Astrocyte (in vitro differentiated cells and primary cell): ENCODE measurements around the gene OTUB2. TPM values are rescaled to one million over a fixed set of nuclear protein-coding genes. Genes with fewer than 3 reads are reported as not detected.

Source experiments
- DNase-seq: peaks from one replicate; pipeline ENCODE4 v3.0.0-alpha.2; 2010; ENCODE audit warnings: low read depth
- FAIRE-seq: peaks from 2 replicates; lab custom pipeline; 2011; peaks lifted over from hg19 to GRCh38; lab: Jason Lieb, UNC
- H2AFZ ChIP-seq: 2 replicates; pipeline ENCODE4 v1.6.0; 2012; ENCODE audit warnings: low read depth, low read length, inconsistent platforms
- H3K27ac ChIP-seq: 2 replicates; pipeline ENCODE4 v1.5.1; 2011; ENCODE audit warnings: low read depth, low read length, inconsistent platforms
- H3K27me3 ChIP-seq: 2 replicates; pipeline ENCODE4 v1.6.0; 2011; ENCODE audit warnings: low read length, inconsistent platforms; ENCODE audit not compliant: insufficient read depth
- H3K36me3 ChIP-seq: 2 replicates; pipeline ENCODE4 v1.5.1; 2011; ENCODE audit warnings: low read length, inconsistent platforms; ENCODE audit not compliant: insufficient read depth
- H3K4me1 ChIP-seq: 2 replicates; pipeline ENCODE4 v1.5.1; 2011; ENCODE audit warnings: low read length, inconsistent platforms; ENCODE audit not compliant: insufficient read depth
- H3K4me2 ChIP-seq: 2 replicates; pipeline ENCODE4 v1.6.0; 2012; ENCODE audit warnings: low read length, inconsistent platforms
- H3K4me3 ChIP-seq: 2 replicates; pipeline ENCODE4 v1.5.1; 2011; ENCODE audit warnings: low read depth, mild to moderate bottlenecking, low read length, inconsistent platforms; ENCODE audit not compliant: insufficient read depth
- H3K79me2 ChIP-seq: 2 replicates; pipeline ENCODE4 v1.6.0; 2012; ENCODE audit warnings: mild to moderate bottlenecking, low read length, inconsistent platforms; ENCODE audit not compliant: insufficient read depth
- H3K9ac ChIP-seq: 2 replicates; pipeline ENCODE4 v1.6.0; 2012; ENCODE audit warnings: mild to moderate bottlenecking, low read length, inconsistent platforms
- H3K9me3 ChIP-seq: 2 replicates; pipeline ENCODE4 v1.5.1; 2012; ENCODE audit warnings: low read depth, mild to moderate bottlenecking, low read length, inconsistent platforms; ENCODE audit not compliant: insufficient read depth
- H4K20me1 ChIP-seq: 2 replicates; pipeline ENCODE4 v1.6.0; 2012; ENCODE audit warnings: low read length, inconsistent platforms; ENCODE audit not compliant: insufficient read depth
- H3K27ac Mint-ChIP-seq: one replicate; pipeline ENCODE4 v1.8.0; 2021; ENCODE audit warnings: mild to moderate bottlenecking, mixed read lengths; ENCODE audit not compliant: unreplicated experiment
- H3K27me3 Mint-ChIP-seq: one replicate; pipeline ENCODE4 v1.8.0; 2021; ENCODE audit warnings: low read depth, mixed read lengths; ENCODE audit not compliant: unreplicated experiment
- H3K36me3 Mint-ChIP-seq: one replicate; pipeline ENCODE4 v1.8.0; 2021; ENCODE audit warnings: low read depth, mixed read lengths; ENCODE audit not compliant: unreplicated experiment
- H3K4me1 Mint-ChIP-seq: one replicate; pipeline ENCODE4 v1.8.0; 2021; ENCODE audit warnings: low read depth, mixed read lengths; ENCODE audit not compliant: unreplicated experiment
- H3K4me3 Mint-ChIP-seq: one replicate; pipeline ENCODE4 v1.8.0; 2021; ENCODE audit warnings: mild to moderate bottlenecking, moderate library complexity, mixed read lengths; ENCODE audit not compliant: unreplicated experiment
- H3K9me3 Mint-ChIP-seq: one replicate; pipeline ENCODE4 v1.8.0; 2021; ENCODE audit warnings: mild to moderate bottlenecking, mixed read lengths; ENCODE audit not compliant: unreplicated experiment
- EZH2 ChIP-seq: IDR thresholded peaks from 2 replicates; pipeline ENCODE4 v1.6.1; 2012; ENCODE audit warnings: mild to moderate bottlenecking, low read length, inconsistent platforms; ENCODE audit not compliant: insufficient read depth
- total RNA-seq: library from RNA; stranded (reverse); gene quantifications from 2 replicates; pipeline ENCODE4 v1.2.1, GENCODE V29; 2021
- TF ChIP-seq, protein P1 (sequence below): IDR thresholded peaks from 2 replicates; pipeline ENCODE4 v1.5.1; 2011; ENCODE audit warnings: low read depth, mild to moderate bottlenecking, inconsistent platforms, low read length, moderate library complexity; ENCODE audit not compliant: insufficient read depth

The OTUB2 gene
- total RNA-seq, 1 donor from 2014 or later: 3.3 TPM

DNA sequence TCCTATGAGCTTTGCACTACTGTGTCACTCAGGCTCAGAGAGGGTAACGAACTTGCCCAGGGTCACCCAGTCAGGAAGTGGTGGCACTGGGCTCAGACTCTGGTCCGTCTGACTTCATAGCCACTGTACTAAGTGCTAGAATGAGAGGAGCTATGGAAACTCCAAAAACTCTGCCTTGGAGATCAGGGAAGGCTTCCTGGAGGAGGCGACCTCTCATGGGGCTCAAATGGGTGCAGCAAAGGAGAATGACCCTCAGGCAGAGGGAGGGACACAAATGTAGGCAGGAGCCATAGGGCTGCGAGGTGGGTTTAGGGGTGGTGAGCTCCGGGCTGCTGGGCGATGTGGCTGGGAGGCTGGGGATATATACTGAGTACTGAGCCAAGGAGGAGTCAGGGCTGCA is 25.9 kb upstream of the OTUB2 start:
- no peak overlapping the region for H3K4me3 Mint-ChIP-seq
- FAIRE-seq: no peak
- H3K4me1 Mint-ChIP-seq: peaks cover 6% of the 10 kb centered on the region
- H3K36me3 Mint-ChIP-seq: peaks cover 2% of the 10 kb centered on the region
- H3K9me3 ChIP-seq: no peaks in the 10 kb centered on the region
- no peaks in the 10 kb centered on the region for H3K9me3 Mint-ChIP-seq
- no peak overlapping the region for H3K4me2 ChIP-seq
- no peak overlapping the region for H3K27ac Mint-ChIP-seq
- H3K79me2 ChIP-seq: no peaks in the 10 kb centered on the region
- H3K4me3 ChIP-seq: no peak overlapping the region
- DNase-seq: no peak
- H3K4me1 ChIP-seq: peaks cover 4% of the 10 kb centered on the region
- peaks cover 66% of the 10 kb centered on the region for H3K27me3 Mint-ChIP-seq
- H3K36me3 ChIP-seq: no peaks in the 10 kb centered on the region
- TF ChIP-seq EZH2: no peak
- TF ChIP-seq, protein P1, sequence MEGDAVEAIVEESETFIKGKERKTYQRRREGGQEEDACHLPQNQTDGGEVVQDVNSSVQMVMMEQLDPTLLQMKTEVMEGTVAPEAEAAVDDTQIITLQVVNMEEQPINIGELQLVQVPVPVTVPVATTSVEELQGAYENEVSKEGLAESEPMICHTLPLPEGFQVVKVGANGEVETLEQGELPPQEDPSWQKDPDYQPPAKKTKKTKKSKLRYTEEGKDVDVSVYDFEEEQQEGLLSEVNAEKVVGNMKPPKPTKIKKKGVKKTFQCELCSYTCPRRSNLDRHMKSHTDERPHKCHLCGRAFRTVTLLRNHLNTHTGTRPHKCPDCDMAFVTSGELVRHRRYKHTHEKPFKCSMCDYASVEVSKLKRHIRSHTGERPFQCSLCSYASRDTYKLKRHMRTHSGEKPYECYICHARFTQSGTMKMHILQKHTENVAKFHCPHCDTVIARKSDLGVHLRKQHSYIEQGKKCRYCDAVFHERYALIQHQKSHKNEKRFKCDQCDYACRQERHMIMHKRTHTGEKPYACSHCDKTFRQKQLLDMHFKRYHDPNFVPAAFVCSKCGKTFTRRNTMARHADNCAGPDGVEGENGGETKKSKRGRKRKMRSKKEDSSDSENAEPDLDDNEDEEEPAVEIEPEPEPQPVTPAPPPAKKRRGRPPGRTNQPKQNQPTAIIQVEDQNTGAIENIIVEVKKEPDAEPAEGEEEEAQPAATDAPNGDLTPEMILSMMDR: no peak
- H3K27ac ChIP-seq: no peak overlapping the region
- H3K9ac ChIP-seq: no peak overlapping the region
- H4K20me1 ChIP-seq: no peaks in the 10 kb centered on the region
- no peak overlapping the region for H2AFZ ChIP-seq
- H3K27me3 ChIP-seq: peaks cover 17% of the 10 kb centered on the region

DNA sequence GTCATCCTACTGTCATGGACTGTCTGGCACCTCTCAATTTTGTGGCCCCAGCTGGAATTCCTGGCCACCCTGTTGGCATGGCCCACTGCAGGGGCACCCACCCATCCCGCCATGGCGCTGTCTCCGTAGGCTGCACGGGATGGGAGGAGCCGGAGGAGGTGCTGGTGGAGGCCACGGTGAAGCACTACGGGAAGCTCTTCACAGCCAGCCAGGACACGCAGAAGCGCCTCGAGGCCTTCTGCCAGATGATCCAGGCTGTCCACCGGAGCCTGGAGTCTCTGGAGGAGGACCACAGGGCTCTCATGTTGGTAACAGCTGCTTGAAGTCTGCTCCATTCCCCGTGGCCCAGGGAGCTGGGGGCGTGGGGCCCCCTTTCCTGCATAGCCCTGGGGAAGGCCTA is 25.1 kb upstream of the OTUB2 start:
- H3K4me3 ChIP-seq: no peak overlapping the region
- Mint-ChIP-seq H3K36me3 (no peaks in the 10 kb centered on the region), H3K27me3 (peaks cover 64% of the 10 kb centered on the region), H3K4me3 (no peak overlapping the region), H3K4me1 (peaks cover 6% of the 10 kb centered on the region), H3K27ac (no peak overlapping the region), H3K9me3 (no peaks in the 10 kb centered on the region)
- no peaks in the 10 kb centered on the region for H3K9me3 ChIP-seq
- no peaks in the 10 kb centered on the region for H4K20me1 ChIP-seq
- DNase-seq (no peak), FAIRE-seq (no peak)
- H2AFZ ChIP-seq: no peak overlapping the region
- H3K4me2 ChIP-seq: no peak overlapping the region
- peaks cover 17% of the 10 kb centered on the region for H3K27me3 ChIP-seq
- H3K4me1 ChIP-seq: no peaks in the 10 kb centered on the region
- no peaks in the 10 kb centered on the region for H3K36me3 ChIP-seq
- H3K79me2 ChIP-seq: no peaks in the 10 kb centered on the region
- TF ChIP-seq, protein P1: no peak
- no peak overlapping the region for H3K27ac ChIP-seq
- no peak overlapping the region for H3K9ac ChIP-seq

DNA sequence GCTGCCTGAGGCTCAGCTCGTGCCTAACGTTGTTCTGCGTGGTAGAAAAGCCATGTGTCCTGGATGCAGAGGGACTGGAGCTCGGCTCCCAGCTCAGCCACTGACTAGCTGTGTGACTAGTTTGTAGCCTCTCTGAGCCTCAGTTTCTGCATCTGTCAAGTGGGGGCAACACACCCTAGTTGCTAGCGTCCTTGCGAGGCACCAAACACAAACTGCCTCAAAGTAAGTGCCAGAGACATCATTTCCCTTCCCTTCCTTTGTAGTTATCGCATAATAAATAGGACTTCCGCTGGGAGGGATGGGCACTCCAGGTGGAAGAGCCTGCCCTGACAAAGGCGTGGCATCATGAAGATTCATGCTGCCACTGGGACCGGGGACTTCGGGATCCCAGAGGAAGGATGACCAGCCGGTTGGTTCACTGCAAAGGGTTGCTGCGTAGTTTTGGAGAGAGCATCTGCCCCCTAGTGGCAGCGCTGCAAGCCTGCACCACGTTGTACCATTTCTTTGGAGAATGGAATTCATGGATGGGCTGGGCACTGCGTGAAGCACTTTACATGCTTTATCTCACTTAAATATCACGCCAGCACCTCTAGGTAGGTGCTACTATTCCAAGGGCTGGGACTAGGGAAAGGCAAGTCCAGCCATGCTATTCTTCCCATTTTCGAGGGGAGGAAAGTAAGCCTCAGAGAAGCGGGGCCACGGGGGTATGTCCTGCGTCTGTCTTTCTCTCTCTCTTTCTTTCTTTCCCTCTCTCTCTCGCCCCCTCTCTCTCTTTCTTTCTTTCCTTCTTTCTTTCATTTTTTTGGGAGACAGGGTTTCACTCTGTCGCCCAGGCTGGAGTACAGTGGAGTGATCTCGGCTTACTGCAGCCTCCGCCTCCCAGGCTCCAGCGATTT is 24.4 kb upstream of the OTUB2 start:
- Mint-ChIP-seq H3K9me3 (no peaks in the 10 kb centered on the region), H3K4me3 (no peak overlapping the region), H3K27me3 (peaks cover 63% of the 10 kb centered on the region), H3K27ac (no peak overlapping the region), H3K4me1 (peaks cover 6% of the 10 kb centered on the region), H3K36me3 (no peaks in the 10 kb centered on the region)
- peaks cover 17% of the 10 kb centered on the region for H3K27me3 ChIP-seq
- no peak for TF ChIP-seq EZH2
- TF ChIP-seq, protein P1: peak; percentile 98
- H3K36me3 ChIP-seq: no peaks in the 10 kb centered on the region
- H2AFZ ChIP-seq: no peak overlapping the region
- H3K4me3 ChIP-seq: no peak overlapping the region
- FAIRE-seq: no peak
- H3K9me3 ChIP-seq: no peaks in the 10 kb centered on the region
- H3K4me1 ChIP-seq: no peaks in the 10 kb centered on the region
- no peak overlapping the region for H3K4me2 ChIP-seq
- H3K79me2 ChIP-seq: no peaks in the 10 kb centered on the region
- H3K9ac ChIP-seq: no peak overlapping the region
- DNase-seq: peak; percentile 33
- no peaks in the 10 kb centered on the region for H4K20me1 ChIP-seq
- no peak overlapping the region for H3K27ac ChIP-seq
